Hematopoietic multipotent progenitor cell treated with erythropoietin and hydrocortisone succinate and interleukin-3 and kit ligand, for 4 days (in vitro differentiated cells): ENCODE data around the gene MAP1LC3B.
"Not testable (repeated sequence)": the region's sequence is repeated elsewhere in the genome, so short reads cannot be mapped to it uniquely, and the experiment has no call there.

Source experiments
- DNase-seq: peaks from one replicate; pipeline ENCODE4 v3.0.0-alpha.2; 2015

MAP1LC3B gene

GRCh38 chr16:87361916-87362619 lies 30.1 kb upstream of the MAP1LC3B start:
- DNase-seq = no peak

GRCh38 chr16:87362828-87363559 lies 29.1 kb upstream of the MAP1LC3B start:
- DNase-seq = not testable (repeated sequence)

GRCh38 chr16:87363771-87364455 lies 28.2 kb upstream of the MAP1LC3B start:
- DNase-seq = no peak

- no peak for DNase-seq
Observed at GRCh38 chr16:87365021-87365713, 27.0 kb upstream of the MAP1LC3B start.

GRCh38 chr16:87366288-87366687 lies 25.8 kb upstream of the MAP1LC3B start:
- no peak for DNase-seq

GRCh38 chr16:87366930-87367329 lies 25.2 kb upstream of the MAP1LC3B start:
- DNase-seq = no peak

- DNase-seq = no peak
Observed at GRCh38 chr16:87367529-87367928, 24.6 kb upstream of the MAP1LC3B start.

- peak; percentile 73 for DNase-seq
Observed at GRCh38 chr16:87368029-87368770, 23.9 kb upstream of the MAP1LC3B start.

GRCh38 chr16:87369117-87369765 lies 22.9 kb upstream of the MAP1LC3B start:
- DNase-seq = no peak

GRCh38 chr16:87369796-87370719 lies 22.1 kb upstream of the MAP1LC3B start:
- no peak for DNase-seq

- DNase-seq = no peak
Observed at GRCh38 chr16:87371261-87371866, 20.8 kb upstream of the MAP1LC3B start.

GRCh38 chr16:87372305-87372704 lies 19.8 kb upstream of the MAP1LC3B start:
- DNase-seq = no peak

- DNase-seq = no peak
Observed at GRCh38 chr16:87374313-87374712, 17.8 kb upstream of the MAP1LC3B start.

- DNase-seq = peak; percentile 12
Observed at GRCh38 chr16:87375426-87376135, 16.6 kb upstream of the MAP1LC3B start.

- peak; percentile 27 for DNase-seq
Observed at GRCh38 chr16:87376660-87377059, 15.5 kb upstream of the MAP1LC3B start.

GRCh38 chr16:87379312-87379752 lies 12.8 kb upstream of the MAP1LC3B start:
- not testable (repeated sequence) for DNase-seq

GRCh38 chr16:87380403-87380802 lies 11.7 kb upstream of the MAP1LC3B start:
- no peak for DNase-seq

- DNase-seq = no peak
Observed at GRCh38 chr16:87380881-87381280, 11.3 kb upstream of the MAP1LC3B start.

- no peak for DNase-seq
Observed at GRCh38 chr16:87382023-87382785, 9.9 kb upstream of the MAP1LC3B start.
